ENCODE data around the gene KCTD18.

DNA sequence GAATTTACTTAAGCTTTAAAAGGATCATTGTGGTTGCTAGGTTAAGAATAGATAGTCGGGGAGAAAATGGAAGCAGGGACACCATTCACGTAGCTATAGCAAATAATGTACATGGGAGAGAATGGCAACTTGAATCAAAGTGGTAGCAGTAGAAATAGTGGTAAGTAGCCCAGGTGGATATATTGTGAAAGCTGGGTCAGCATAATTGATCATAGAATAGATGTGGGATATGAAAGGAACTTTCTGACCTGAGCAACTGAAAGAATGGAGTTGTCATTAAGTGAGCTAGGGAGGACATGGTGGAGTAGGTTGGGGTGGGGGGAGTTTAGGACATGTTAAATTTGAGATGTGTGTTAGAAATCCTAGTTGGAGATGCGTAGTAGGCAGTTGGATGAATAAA, 18.4 kb upstream of the KCTD18 start:
- TF ChIP-seq POLR2A (IDR thresholded peaks at IDR 0.05; ENCODE audit: low read depth, low read length) (no peak), TAF1 (IDR thresholded peaks at IDR 0.05; ENCODE audit: borderline replicate concordance, low read depth, low read length) (no peak)

Measured in GM12892 (cell line).